ENCODE results near the gene NR5A2.

GRCh38 chr1:200038981-200039848 lies 11.7 kb downstream of the NR5A2 start:
- TF ChIP-seq YY1 (IDR thresholded peaks at IDR 0.05; ENCODE audit: insufficient read depth, insufficient read length) (no peak), ZNF274 (IDR thresholded peaks at IDR 0.05; ENCODE audit: low read depth, low read length) (no peak), SUZ12 (IDR thresholded peaks at IDR 0.05; ENCODE audit: extremely low read depth, insufficient read depth, insufficient read length) (no peak)
